Measurements from ENCODE around the gene TFAP2A.

TFAP2A gene

GRCh38 chr6:10347561-10348327 is 67.1 kb downstream of the TFAP2A start:
- no peak for DNase-seq (ENCODE audit: low read depth)
- H3K4me3 ChIP-seq (ENCODE audit: low read depth, low read length) = no peak overlapping the region
- in situ Hi-C loops (cut with HindIII; ENCODE audit: low sequenced_read_pairs) = no loop called here
- no peak for TF ChIP-seq CTCF (IDR thresholded peaks at IDR 0.05; ENCODE audit: low read depth, low read length, missing control alignments)

Data from astrocyte of the cerebellum (primary cell).